T-cell (primary cell): ENCODE measurements around the gene SLC43A2. TPM values are rescaled to one million over a fixed set of nuclear protein-coding genes. Genes with fewer than 3 reads are reported as not detected.
A peak's percentile ranks its signal among the peaks of the same experiment; 100 is the strongest.

Experiments
- ATAC-seq, 4 experiments: fragments of 200-7000 bp in 3 of 4; fragments of 150-1000 bp in 1 of 4; cut with Tn5 transposase; replicated peaks in 1 of 4; 1 replicate in 3 of 4; 2 replicates in 1 of 4; pipeline ENCODE4 v1.10.0; 2021; ENCODE audit warnings: moderate library complexity in 3 of 4, mild to moderate bottlenecking in 2 of 4, moderate number of reproducible peaks in 1 of 4
- CTCF ChIA-PET, 2 donors: fragments of 300-600 bp; sonication (Branson Sonifier 250); formaldehyde crosslinking; loops; one replicate each; lab custom pipeline; 2022; ENCODE audit warnings: antibody characterized with exemption in 2 of 2; lab: Charles Lee
- POLR2A ChIA-PET, 2 donors: fragments of 300-600 bp; sonication (Branson Sonifier 250); formaldehyde crosslinking; loops; one replicate each; lab custom pipeline; 2022; ENCODE audit warnings: antibody characterized with exemption in 2 of 2; lab: Charles Lee
- DNase-seq, 35 experiments: peaks; one replicate each; pipeline versions ENCODE4 v3.0.0 to v3.0.0-alpha.2; 2013 to 2023
- H3K27ac ChIP-seq: one replicate; pipeline ENCODE4 v1.5.1; 2013; ENCODE audit warnings: low read length
- H3K27me3 ChIP-seq, 2 experiments: replicated peaks in 1 of 2; 1 replicate in 1 of 2; 2 replicates in 1 of 2; pipeline versions ENCODE4 v1.6.1 to v1.7.0; 2013; ENCODE audit warnings: low read length in 1 of 2, mixed read lengths in 1 of 2; ENCODE audit not compliant: control insufficient read depth in 2 of 2, insufficient read depth in 2 of 2; ENCODE audit errors: extremely low read depth in 1 of 2
- H3K36me3 ChIP-seq, 2 donors: 1 replicate in 1 of 2; 2 replicates in 1 of 2; pipeline versions ENCODE4 v1.6.1 to v1.7.0; 2013; ENCODE audit warnings: low read length in 1 of 2; ENCODE audit not compliant: control insufficient read depth in 2 of 2, insufficient read depth in 1 of 2; ENCODE audit errors: extremely low read depth in 1 of 2
- H3K4me1 ChIP-seq, 2 experiments: 1 replicate in 1 of 2; 2 replicates in 1 of 2; pipeline versions ENCODE4 v1.6.1 to v1.7.0; 2013; ENCODE audit warnings: low read length in 2 of 2, mixed read lengths in 1 of 2; ENCODE audit not compliant: insufficient read depth in 2 of 2, control insufficient read depth in 1 of 2; ENCODE audit errors: extremely low read depth in 1 of 2
- H3K4me3 ChIP-seq, 2 donors: 1 replicate in 1 of 2; 2 replicates in 1 of 2; pipeline versions ENCODE4 v1.5.1 to v1.7.0; 2013; ENCODE audit warnings: mild to moderate bottlenecking in 2 of 2, low read length in 1 of 2, moderate library complexity in 1 of 2; ENCODE audit not compliant: control insufficient read depth in 1 of 2; ENCODE audit errors: extremely low read depth in 1 of 2
- H3K9me3 ChIP-seq: 2 replicates; pipeline ENCODE4 v1.7.0; 2013
- H3K27ac Mint-ChIP-seq, 2 donors: one replicate each; pipeline ENCODE4 v1.8.0; 2020 to 2021; ENCODE audit warnings: mild to moderate bottlenecking in 2 of 2, mixed read lengths in 2 of 2
- H3K27me3 Mint-ChIP-seq, 2 donors: one replicate each; pipeline ENCODE4 v1.8.0; 2021 to 2022; ENCODE audit warnings: mixed read lengths in 2 of 2
- H3K36me3 Mint-ChIP-seq: one replicate; pipeline ENCODE4 v1.8.0; 2021; ENCODE audit warnings: mixed read lengths
- H3K4me1 Mint-ChIP-seq, 3 donors: one replicate each; pipeline ENCODE4 v1.8.0; 2020 to 2022; ENCODE audit warnings: mixed read lengths in 3 of 3, mild to moderate bottlenecking in 1 of 3
- H3K4me3 Mint-ChIP-seq, 3 donors: one replicate each; pipeline ENCODE4 v1.8.0; 2020 to 2022; ENCODE audit warnings: mild to moderate bottlenecking in 3 of 3, mixed read lengths in 3 of 3, moderate library complexity in 3 of 3
- H3K9me3 Mint-ChIP-seq, 3 donors: one replicate each; pipeline ENCODE4 v1.8.0; 2020 to 2022; ENCODE audit warnings: mixed read lengths in 3 of 3
- WGBS: methylation state at CpG from one replicate; pipeline ENCODE4 v1.1.5; 2013; ENCODE audit warnings: missing lambda C conversion rate; ENCODE audit not compliant: insufficient coverage; 5-methylcytosine and 5-hydroxymethylcytosine counted together
- total RNA-seq, 35 experiments: library from RNA in 6 of 35; stranded (reverse) in 6 of 35; fragments of 120-200 nt in 1 of 35; gene quantifications; one replicate each; pipeline versions ENCODE4 v1.2.1 to v1.2.4 and lab custom pipeline; 2013 to 2026

The SLC43A2 gene
- total RNA-seq, 5 donors from 2014 or later (not counting 1 experiment from before 2014, with no cell fraction given): 3.8 to 14.7 (median 7.8) TPM

GRCh38 chr17:1598399-1599095, 30.1 kb downstream of the SLC43A2 start:
- Mint-ChIP-seq H3K27me3 (no peaks in the 10 kb centered on the region), H3K9me3 (peaks cover 0 to 4% (median 0%) of the 10 kb centered on the region in 3 donors), H3K27ac (no peak overlapping the region), H3K4me1 (no peaks in the 10 kb centered on the region), H3K36me3 (peaks cover 3% of the 10 kb centered on the region), H3K4me3 (no peak overlapping the region)
- Histone ChIP-seq H3K27me3 (no peaks in the 10 kb centered on the region), H3K9me3 (no peaks in the 10 kb centered on the region), H3K4me3 (no peak overlapping the region), H3K36me3 (peaks cover 0 to 2% of the 10 kb centered on the region in 2 donors), H3K27ac (no peak overlapping the region), H3K4me1 (no peaks in the 10 kb centered on the region)
- ATAC-seq (no peak), DNase-seq (no peak)
- ChIA-PET CTCF (interaction anchor here in 1 of 2 donors (0.6 kb wide), 1 partner anchor 285 kb away, joined by 3 read pairs; no protein-coding TSS in a partner anchor), POLR2A (no interaction called here)
- 89% methylated on average over 7 of the region's 8 CpGs for WGBS

GRCh38 chr17:1597861-1598342, 30.7 kb downstream of the SLC43A2 start:
- Histone ChIP-seq H3K4me1 (peaks cover 0 to 3% of the 10 kb centered on the region in 2 experiments), H3K27me3 (no peaks in the 10 kb centered on the region), H3K9me3 (no peaks in the 10 kb centered on the region), H3K36me3 (peaks cover 0 to 2% of the 10 kb centered on the region in 2 donors), H3K27ac (no peak overlapping the region), H3K4me3 (no peak overlapping the region)
- Mint-ChIP-seq H3K27me3 (no peaks in the 10 kb centered on the region), H3K36me3 (peaks cover 3% of the 10 kb centered on the region), H3K9me3 (peaks cover 0 to 4% (median 0%) of the 10 kb centered on the region in 3 donors), H3K4me1 (peaks cover 0 to 2% (median 2%) of the 10 kb centered on the region in 3 donors), H3K4me3 (no peak overlapping the region), H3K27ac (no peak overlapping the region)
- POLR2A ChIA-PET: no interaction called here
- DNase-seq (no peak), ATAC-seq (no peak)
- CTCF ChIA-PET: interaction anchor here in 1 of 2 donors (0.6 kb wide), 1 partner anchor 284 kb away, joined by 3 read pairs; no protein-coding TSS in a partner anchor
- 93% methylated on average over 12 of the region's 14 CpGs for WGBS

- Histone ChIP-seq H3K27ac (no peak overlapping the region), H3K4me3 (no peak overlapping the region), H3K36me3 (peaks cover 0 to under 1% of the 10 kb centered on the region in 2 donors), H3K27me3 (no peaks in the 10 kb centered on the region), H3K4me1 (peaks cover 0 to 5% of the 10 kb centered on the region in 2 experiments), H3K9me3 (no peaks in the 10 kb centered on the region)
- no peaks in the 10 kb centered on the region for H3K36me3 Mint-ChIP-seq
- no peaks in the 10 kb centered on the region for H3K9me3 Mint-ChIP-seq
- ATAC-seq (no peak), DNase-seq (no peak)
- ChIA-PET POLR2A (no interaction called here), CTCF (no interaction called here)
- H3K4me3 Mint-ChIP-seq: no peak overlapping the region
- 100% methylated on average over 1 of the region's 5 CpGs for WGBS
- H3K4me1 Mint-ChIP-seq: peaks cover 0 to 5% (median 4%) of the 10 kb centered on the region in 3 donors
- no peak overlapping the region for H3K27ac Mint-ChIP-seq
- no peaks in the 10 kb centered on the region for H3K27me3 Mint-ChIP-seq
Observed at GRCh38 chr17:1593630-1593931, 35.1 kb downstream of the SLC43A2 start.

- Histone ChIP-seq H3K4me3 (no peak overlapping the region), H3K4me1 (peaks cover 0 to 5% of the 10 kb centered on the region in 2 experiments), H3K36me3 (no peaks in the 10 kb centered on the region), H3K27ac (no peak overlapping the region), H3K27me3 (no peaks in the 10 kb centered on the region), H3K9me3 (no peaks in the 10 kb centered on the region)
- ATAC-seq (peak in 3 of 4 experiments; percentile 29 to 66 (median 38)), DNase-seq (peak in 8 of 35 experiments; percentile 6 to 51 (median 18))
- 47% methylated on average over 9 of the region's 25 CpGs for WGBS
- Mint-ChIP-seq H3K4me1 (peaks cover 0 to 5% (median 4%) of the 10 kb centered on the region in 3 donors), H3K36me3 (no peaks in the 10 kb centered on the region), H3K9me3 (no peaks in the 10 kb centered on the region), H3K4me3 (no peak overlapping the region), H3K27me3 (no peaks in the 10 kb centered on the region), H3K27ac (no peak overlapping the region)
- ChIA-PET CTCF (no interaction called here), POLR2A (no interaction called here)
Observed at GRCh38 chr17:1592751-1593629, 35.6 kb downstream of the SLC43A2 start.

- H3K36me3 ChIP-seq: peaks cover 0 to 3% of the 10 kb centered on the region in 2 donors
- POLR2A ChIA-PET: no interaction called here
- peaks cover 0 to 5% of the 10 kb centered on the region in 2 experiments for H3K4me1 ChIP-seq
Observed at GRCh38 chr17:1591474-1592090, 37.1 kb downstream of the SLC43A2 start.

More at GRCh38 chr17:1591474-1592090, 37.1 kb downstream of the SLC43A2 start:
- no peaks in the 10 kb centered on the region for H3K9me3 Mint-ChIP-seq
- no peaks in the 10 kb centered on the region for H3K27me3 Mint-ChIP-seq
- WGBS: 90% methylated on average over 39 of the region's 40 CpGs
- H3K4me3 Mint-ChIP-seq: no peak overlapping the region
- CTCF ChIA-PET: no interaction called here
- H3K36me3 Mint-ChIP-seq: no peaks in the 10 kb centered on the region
- no peak for ATAC-seq
- no peak for DNase-seq
- Histone ChIP-seq H3K9me3 (no peaks in the 10 kb centered on the region), H3K27me3 (no peaks in the 10 kb centered on the region), H3K4me3 (no peak overlapping the region), H3K27ac (no peak overlapping the region)
- H3K4me1 Mint-ChIP-seq: peaks cover 0 to 5% (median 4%) of the 10 kb centered on the region in 3 donors
- H3K27ac Mint-ChIP-seq: no peak overlapping the region
